Raji (cell line): ENCODE results near the gene MYH14.

Source experiments
- POLR2A ChIP-seq: IDR thresholded peaks from 2 replicates; pipeline ENCODE4 v1.6.1; 2011; ENCODE audit warnings: low read depth, low read length, control low read depth; ENCODE audit not compliant: insufficient read depth

MYH14 gene

DNA sequence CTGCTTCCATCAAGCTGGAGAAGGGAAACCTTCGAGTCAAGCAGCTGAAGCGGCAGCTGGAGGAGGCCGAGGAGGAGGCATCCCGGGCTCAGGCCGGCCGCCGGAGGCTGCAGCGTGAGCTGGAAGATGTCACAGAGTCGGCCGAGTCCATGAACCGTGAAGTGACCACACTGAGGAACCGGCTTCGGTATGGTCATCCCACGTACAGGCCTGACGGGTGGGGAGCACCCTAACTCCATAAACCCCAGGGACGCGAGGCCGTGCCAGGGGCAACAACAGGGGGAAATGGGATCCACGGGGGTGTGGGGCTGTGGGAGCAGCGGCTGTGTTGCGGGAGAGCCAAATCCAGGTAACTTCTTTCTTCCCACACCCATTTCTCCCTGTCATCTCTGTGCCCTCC is 105.6 kb downstream of the MYH14 start:
- TF ChIP-seq POLR2A = no peak

- no peak for TF ChIP-seq POLR2A
Measured at GRCh38 chr19:50309396-50310125, 106.1 kb downstream of the MYH14 start.

GRCh38 chr19:50310759-50311465 is 107.5 kb downstream of the MYH14 start:
- TF ChIP-seq POLR2A = no peak

- TF ChIP-seq POLR2A = no peak
Measured at GRCh38 chr19:50311723-50312635, 108.6 kb downstream of the MYH14 start.

GRCh38 chr19:50312967-50313811 is 109.8 kb downstream of the MYH14 start:
- no peak for TF ChIP-seq POLR2A

GRCh38 chr19:50313812-50314536 is 110.6 kb downstream of the MYH14 start:
- no peak for TF ChIP-seq POLR2A

GRCh38 chr19:50314724-50315708 is 111.6 kb downstream of the MYH14 start:
- no peak for TF ChIP-seq POLR2A

DNA sequence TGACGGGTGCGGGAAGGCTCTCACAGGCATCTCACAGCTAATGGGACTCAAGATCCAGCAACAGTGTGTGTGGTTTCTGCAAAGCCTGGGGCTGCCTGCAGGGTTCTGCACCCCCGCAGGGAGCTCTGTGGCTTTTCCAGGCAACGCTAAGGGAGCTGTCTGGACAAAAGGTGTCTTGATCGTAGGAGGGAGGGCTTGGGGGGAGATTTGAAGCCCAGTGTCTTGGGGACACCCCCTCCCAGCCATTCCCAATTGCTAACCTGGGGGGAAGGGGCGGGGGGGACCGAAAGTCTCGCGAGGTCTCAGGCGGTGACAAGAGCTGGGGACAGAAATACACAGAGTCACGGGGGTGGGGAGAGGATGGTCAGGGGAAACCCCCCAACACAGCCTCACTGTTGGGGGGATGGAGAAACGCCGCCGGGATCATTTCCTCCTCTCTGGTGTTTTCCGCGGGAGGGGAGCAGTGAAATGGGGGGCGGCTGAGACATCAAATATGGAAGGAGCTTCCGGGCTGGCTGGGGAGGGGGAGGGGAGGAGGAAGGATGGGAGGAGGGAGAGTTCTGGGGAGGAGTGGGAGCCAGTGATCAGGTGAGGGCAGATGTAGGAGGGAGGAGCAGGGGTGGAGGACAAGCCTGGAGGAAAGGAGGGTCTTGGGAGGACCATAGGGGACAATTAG is 112.5 kb downstream of the MYH14 start:
- TF ChIP-seq POLR2A = no peak

DNA sequence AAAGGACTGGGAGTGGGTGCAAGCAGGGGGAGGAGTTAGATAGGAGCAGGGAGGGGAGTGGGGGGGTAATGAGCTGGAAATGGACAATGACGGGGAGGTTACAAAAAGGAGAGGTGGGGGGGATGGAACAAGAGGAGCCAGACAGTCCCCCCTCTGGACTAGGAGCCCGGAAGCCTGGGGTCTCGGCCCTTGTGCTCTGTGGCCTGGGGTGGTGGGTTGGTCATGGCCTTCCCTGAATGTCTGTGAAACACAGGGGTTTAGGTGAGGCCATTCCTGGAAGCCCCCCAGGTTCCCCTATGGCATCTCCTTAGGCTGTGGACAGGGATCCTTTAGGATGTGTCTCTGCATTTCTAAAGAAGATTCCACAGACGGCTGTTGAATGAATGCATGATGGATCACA is 113.7 kb downstream of the MYH14 start:
- TF ChIP-seq POLR2A = no peak

DNA sequence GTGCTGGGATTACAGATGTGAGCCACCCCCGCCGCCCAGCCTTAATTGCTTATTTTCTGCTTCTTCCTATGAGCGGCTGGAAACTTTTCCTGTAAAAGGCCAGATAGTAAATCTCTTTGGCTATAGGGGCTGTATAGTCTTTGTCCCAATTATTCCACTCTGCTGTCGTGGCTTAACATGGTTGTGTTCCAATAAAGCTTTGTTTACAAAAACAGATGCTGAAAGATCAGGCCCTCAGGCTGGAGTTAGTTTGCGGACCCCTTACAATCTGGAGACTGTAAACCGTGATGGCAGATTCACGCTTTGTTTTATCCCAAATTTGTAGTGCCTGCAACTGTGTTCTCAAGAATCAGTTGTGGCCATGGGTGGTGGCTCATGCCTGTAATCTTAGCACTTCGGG is 115.0 kb downstream of the MYH14 start:
- TF ChIP-seq POLR2A = no peak

DNA sequence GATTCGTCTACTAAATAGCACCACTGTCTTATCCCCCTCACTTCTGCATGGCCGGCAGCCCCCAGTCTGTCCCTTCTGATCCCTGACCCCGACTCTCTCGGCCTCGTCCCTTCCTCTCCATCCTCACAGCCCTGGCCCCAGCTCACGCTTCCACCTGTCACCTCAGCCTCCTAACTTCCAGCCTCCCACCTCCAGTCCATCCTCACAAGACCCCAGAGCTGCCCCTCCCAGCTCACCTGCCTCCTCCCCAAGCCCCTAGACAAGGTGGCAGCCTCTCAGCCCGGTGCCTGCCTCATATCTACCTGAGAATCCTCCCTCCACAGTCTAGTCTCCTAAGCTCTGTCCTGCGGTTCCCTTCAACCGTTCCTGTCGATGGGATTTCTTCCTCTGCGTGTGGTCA is 115.7 kb downstream of the MYH14 start:
- no peak for TF ChIP-seq POLR2A

DNA sequence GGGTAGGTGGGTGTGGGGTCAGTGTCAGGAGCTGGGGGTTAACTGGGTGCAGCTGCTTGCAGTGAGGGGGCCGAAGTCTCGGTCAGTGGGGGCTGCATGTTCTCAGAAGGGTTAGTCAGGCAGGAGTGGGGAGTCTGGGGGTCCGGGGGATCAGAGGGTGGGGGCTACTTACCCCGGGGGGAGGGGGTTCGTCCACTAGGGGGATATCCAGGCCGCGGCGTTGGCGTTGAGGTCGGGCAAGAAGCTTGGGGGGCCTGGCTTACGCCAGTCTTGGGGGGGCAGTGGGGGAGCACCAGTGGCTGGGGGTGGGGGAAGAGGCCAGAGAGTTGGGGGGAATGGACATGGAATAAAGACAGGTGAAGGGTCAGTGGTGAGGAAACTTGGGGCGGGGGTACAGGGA is 116.6 kb downstream of the MYH14 start:
- TF ChIP-seq POLR2A = no peak
